Measurements from ENCODE around the gene ZNF860. TPM values are rescaled to one million over a fixed set of nuclear protein-coding genes. Genes with fewer than 3 reads are reported as not detected.

The ZNF860 gene
- total and polyA plus RNA-seq, 2 of the 4 experiments (the other 2 are of a cell fraction) = 0.18 to 0.26 TPM

- H3K18ac ChIP-seq (ENCODE audit: low read depth, low read length) = peak overlapping the region; percentile 94; the same call in 1 of the 2 replicates
- no peak overlapping the region for H2AK9ac ChIP-seq (replicated peaks; ENCODE audit: low read depth, low read length, poor library complexity)
- H3K27me3 ChIP-seq (ENCODE audit: control insufficient read depth, insufficient read depth, low read length) = no peaks in the 10 kb centered on the region
- no peak overlapping the region for H3K4me3 ChIP-seq (ENCODE audit: insufficient read depth, low read depth, low read length)
- WGBS, 2 experiments (ENCODE audit: extremely low coverage in 2 of 2, insufficient read length in 1 of 2) = no CpG with 5 or more reads among the region's 5 CpGs
- H4K8ac ChIP-seq (ENCODE audit: low read depth in 2 of 2, low read length in 2 of 2) = no peak overlapping the region
- intact Hi-C loops (cut with micrococcal nuclease) (no loop called here), in situ Hi-C loops (cut with MboI; ENCODE audit: low sequenced_read_pairs) (no loop called here), dilution Hi-C loops (cut with HindIII; ENCODE audit: low sequenced_read_pairs, unreplicated experiment) (no loop called here)
- peak overlapping the region; percentile 43 for H2BK20ac ChIP-seq (ENCODE audit: low read depth, low read length)
- H4K91ac ChIP-seq (ENCODE audit: insufficient read depth, low read depth, low read length) = no peak overlapping the region
- peaks cover 4% of the 10 kb centered on the region; the same call in 1 of the 2 replicates for H4K20me1 ChIP-seq (ENCODE audit: insufficient read depth, low read length)
- H3K27ac ChIP-seq (ENCODE audit: insufficient read depth, low read length) = no peak overlapping the region
- POLR2A ChIA-PET (ENCODE audit: unreplicated experiment) = no interaction called here
- BruUV-seq (replicated peaks) = no TSS peak
- peak overlapping the region; percentile 64; the same call in 1 of the 2 replicates for H4K5ac ChIP-seq (ENCODE audit: low read depth, low read length)
- H3K9me3 ChIP-seq (ENCODE audit: control insufficient read depth, insufficient read depth, low read length) = no peaks in the 10 kb centered on the region
- CTCF ChIA-PET = no interaction called here
- DNase-seq = no peak
- no peak overlapping the region for H3K23ac ChIP-seq (ENCODE audit: low read depth, low read length)
- no peak overlapping the region for H3K56ac ChIP-seq (ENCODE audit: extremely low read depth, insufficient read depth, low read length)
- H2AFZ ChIP-seq (replicated peaks; ENCODE audit: low read length, poor library complexity) = no peak overlapping the region
- H3K4me1 ChIP-seq (ENCODE audit: control insufficient read depth, insufficient read depth, low read length) = peaks cover 7% of the 10 kb centered on the region
- no peak overlapping the region for H3K9ac ChIP-seq (ENCODE audit: low read depth, low read length)
- H2BK120ac ChIP-seq (ENCODE audit: low read depth, low read length) = peak overlapping the region; percentile 53; the same call in 1 of the 2 replicates
- peaks cover 7% of the 10 kb centered on the region for H3K9me1 ChIP-seq (ENCODE audit: insufficient read depth, low read length)
- H3K36me3 ChIP-seq (ENCODE audit: control insufficient read depth, insufficient read depth, low read length) = no peaks in the 10 kb centered on the region
- H3K4ac ChIP-seq (ENCODE audit: low read depth, low read length) = no peak overlapping the region
- ATAC-seq (ENCODE audit: low read depth) = no peak
- no peak overlapping the region for H3K14ac ChIP-seq (replicated peaks; ENCODE audit: low read depth, low read length)
- no peak overlapping the region for H2BK15ac ChIP-seq (ENCODE audit: low read depth, low read length)
- TF ChIP-seq RAD21 (IDR thresholded peaks at IDR 0.05; ENCODE audit: low read length) (no peak), MAFK (IDR thresholded peaks at IDR 0.05; ENCODE audit: low read depth, low read length) (no peak), CHD1 (IDR thresholded peaks at IDR 0.05; ENCODE audit: low read depth, low read length) (no peak), POLR2A (IDR thresholded peaks at IDR 0.05; ENCODE audit: low read depth, low read length) (no peak), CTCF (conservative IDR thresholded peaks at IDR 0.05; ENCODE audit: low read depth, low read length) (no peak), FOS (IDR thresholded peaks at IDR 0.05; ENCODE audit: low read depth, low read length) (no peak), CEBPB (IDR thresholded peaks at IDR 0.05; ENCODE audit: low read depth, low read length) (no peak), NFE2L2 (IDR thresholded peaks at IDR 0.05; ENCODE audit: low read depth, low read length) (no peak), BHLHE40 (IDR thresholded peaks at IDR 0.05; ENCODE audit: low read depth, low read length) (no peak), MAZ (IDR thresholded peaks at IDR 0.05; ENCODE audit: borderline replicate concordance, low read depth, low read length) (no peak), USF2 (IDR thresholded peaks at IDR 0.05; ENCODE audit: low read depth, low read length) (no peak), SMC3 (IDR thresholded peaks at IDR 0.05; ENCODE audit: low read depth, low read length) (no peak), ELK1 (IDR thresholded peaks at IDR 0.05; ENCODE audit: borderline replicate concordance, low read depth, low read length) (no peak), MXI1 (IDR thresholded peaks at IDR 0.05; ENCODE audit: borderline replicate concordance, low read depth, low read length) (no peak), RCOR1 (IDR thresholded peaks at IDR 0.05; ENCODE audit: insufficient replicate concordance, low read length) (no peak)
- peaks cover 15 to 38% of the 10 kb centered on the region in 2 experiments; a peak in 3 of 4 replicates for H3K79me1 ChIP-seq (ENCODE audit: low read depth in 1 of 2, low read length in 2 of 2)
- peak overlapping the region; percentile 57; the same call in 1 of the 2 replicates for H3K4me2 ChIP-seq (ENCODE audit: low read depth, low read length)
- H2BK5ac ChIP-seq (ENCODE audit: low read depth, low read length, poor library complexity, severe bottlenecking) = peak overlapping the region; percentile 21
- peak overlapping the region; percentile 63; the same call in 1 of the 2 replicates for H2AK5ac ChIP-seq (ENCODE audit: low read depth, low read length)
These were observed 7.7 kb upstream of the ZNF860 start for GRCh38 chr3:31973837-31974236.

Measured in IMR-90 (cell line).